ENCODE results near the gene SMIM31. TPM values are rescaled to one million over a fixed set of nuclear protein-coding genes. Genes with fewer than 3 reads are reported as not detected.

The SMIM31 gene
- total RNA-seq = 10 to 100 TPM; 11.0 to 37.8 (median 32.5) TPM
- long read RNA-seq, donor 1, partial matches to known transcripts = 0 of 5 reads
- long read RNA-seq, donor 1, other reads (novel, unspliced or antisense) = 2 of 5 reads
- long read RNA-seq, donor 2, transcript SMIM31-201 (3 exons, 3,123 nt) = major isoform, 16 of 19 reads
- long read RNA-seq, donor 2, partial matches to known transcripts = 0 of 19 reads
- long read RNA-seq, donor 2, other reads (novel, unspliced or antisense) = 3 of 19 reads

GRCh38 chr4:164753873-164754488, at the start of gene SMIM31:
Gene SMIM31, plus strand, starts transcription at chr4:164754131. Its CDS starts 16,313 bp downstream, at chr4:164770444.
- no peak for TF ChIP-seq CTCF (IDR thresholded peaks at IDR 0.05)
- Histone ChIP-seq H3K4me3 (no peak within 1 kb of the TSS), H3K9me3 (no peaks in the 10 kb centered on the region), H3K4me1 (ENCODE audit: low read depth) (no peaks in the 10 kb centered on the region), H3K36me3 (ENCODE audit: low read depth) (no peaks in the 10 kb centered on the region)
- DNase-seq = peak in 1 of 3 donors; percentile 69
- peak; percentile 99 for ATAC-seq
- intact Hi-C loops (cut with DNase I, micrococcal nuclease) = no loop called here

DNA sequence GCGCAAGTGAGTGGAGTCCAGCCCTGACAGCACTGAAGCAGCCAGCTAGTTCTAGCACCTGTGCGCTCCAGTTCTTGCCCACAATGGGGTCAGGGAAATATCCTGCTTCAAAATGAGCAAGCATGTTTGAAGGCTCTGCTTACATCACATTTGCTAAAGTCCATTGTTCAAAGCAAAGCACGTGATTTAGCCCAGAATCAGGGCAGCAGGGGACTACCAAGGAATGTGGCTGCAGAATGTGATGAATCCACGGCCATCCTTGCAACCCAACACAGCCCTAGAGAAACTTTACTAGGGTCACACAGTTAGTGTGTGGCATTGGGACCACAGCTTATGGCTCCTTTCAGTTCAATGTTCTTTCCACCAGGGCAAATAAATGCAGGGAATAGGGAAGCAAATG, 47.3 kb upstream of the SMIM31 start:
- H3K36me3 ChIP-seq (ENCODE audit: low read depth) = no peaks in the 10 kb centered on the region
- H3K4me3 ChIP-seq = no peak overlapping the region
- no peaks in the 10 kb centered on the region for H3K4me1 ChIP-seq (ENCODE audit: low read depth)
- no peaks in the 10 kb centered on the region for H3K9me3 ChIP-seq
- ATAC-seq = no peak
- DNase-seq = no peak
- intact Hi-C loops (cut with DNase I, micrococcal nuclease) = no loop called here
- TF ChIP-seq CTCF (IDR thresholded peaks at IDR 0.05) = no peak

GRCh38 chr4:164716901-164717300, 37.0 kb upstream of the SMIM31 start:
- ATAC-seq (peak; percentile 48), DNase-seq (peak in 1 of 3 donors; percentile 6)
- Histone ChIP-seq H3K9me3 (no peaks in the 10 kb centered on the region), H3K4me3 (no peak overlapping the region), H3K36me3 (ENCODE audit: low read depth) (no peaks in the 10 kb centered on the region), H3K4me1 (ENCODE audit: low read depth) (no peaks in the 10 kb centered on the region)
- intact Hi-C loops (cut with DNase I, micrococcal nuclease) = no loop called here
- TF ChIP-seq CTCF (IDR thresholded peaks at IDR 0.05) = peak; percentile 10

DNA sequence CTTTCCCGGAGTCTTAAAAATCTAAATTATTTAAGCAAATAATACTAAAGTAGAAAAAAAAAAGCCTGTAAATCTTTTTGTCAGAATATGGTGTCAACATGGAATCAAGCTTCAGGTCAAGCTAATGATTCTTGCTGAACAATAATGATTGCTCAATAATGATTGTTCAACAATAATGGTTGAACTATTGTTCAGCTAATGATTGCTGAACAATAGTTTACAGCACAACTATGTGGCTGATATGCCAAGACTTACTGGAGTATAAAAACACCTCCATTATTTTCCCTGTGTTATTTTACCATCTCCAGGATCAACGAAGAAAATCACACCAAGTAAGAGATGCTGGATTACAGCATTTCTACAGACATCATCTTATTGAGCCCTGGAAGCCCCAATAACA, 35.1 kb upstream of the SMIM31 start:
- DNase-seq = no peak
- Histone ChIP-seq H3K9me3 (no peaks in the 10 kb centered on the region), H3K4me3 (no peak overlapping the region), H3K36me3 (ENCODE audit: low read depth) (no peaks in the 10 kb centered on the region), H3K4me1 (ENCODE audit: low read depth) (no peaks in the 10 kb centered on the region)
- no peak for ATAC-seq
- TF ChIP-seq CTCF (IDR thresholded peaks at IDR 0.05) = no peak
- intact Hi-C loops (cut with DNase I, micrococcal nuclease) = no loop called here

DNA sequence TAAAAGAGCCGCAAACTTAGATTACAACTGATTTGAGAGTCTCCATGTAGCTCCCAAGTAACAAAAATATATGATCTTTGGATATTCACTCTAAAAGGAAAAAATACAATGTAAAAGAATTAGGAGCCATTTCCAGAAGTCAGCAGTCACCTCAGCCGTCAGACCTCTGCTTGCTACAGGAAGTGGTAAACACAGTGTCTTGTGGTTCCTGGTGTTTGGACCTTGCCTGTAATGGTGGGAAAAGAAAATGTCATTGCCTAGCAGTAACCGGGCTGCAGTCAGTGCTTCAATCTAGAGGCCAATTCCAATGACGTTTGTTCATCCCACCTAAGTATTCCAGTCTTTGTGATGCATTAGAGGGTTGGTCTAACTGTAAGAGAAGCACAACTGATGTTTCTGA, 28.9 kb upstream of the SMIM31 start:
- DNase-seq = no peak
- Histone ChIP-seq H3K9me3 (no peaks in the 10 kb centered on the region), H3K4me3 (no peak overlapping the region), H3K4me1 (ENCODE audit: low read depth) (no peaks in the 10 kb centered on the region), H3K36me3 (ENCODE audit: low read depth) (no peaks in the 10 kb centered on the region)
- intact Hi-C loops (cut with DNase I, micrococcal nuclease) = no loop called here
- no peak for ATAC-seq
- TF ChIP-seq CTCF (IDR thresholded peaks at IDR 0.05) = no peak

Data from mucosa of descending colon (tissue), 3 donors.